Activated T-helper 1 cell treated with Interleukin-2 at 50 U/mL for 16 hours (primary cell): Measurements from ENCODE around the gene ZNF574.
A peak's percentile ranks its signal among the peaks of the same experiment; 100 is the strongest.
"Not testable (repeated sequence)": the region's sequence is repeated elsewhere in the genome, so short reads cannot be mapped to it uniquely, and the experiment has no call there.

Experiments
- DNase-seq: peaks from one replicate; pipeline ENCODE4 v3.0.0-alpha.2; 2020; ENCODE audit warnings: low read depth

ZNF574 gene

GRCh38 chr19:42075616-42076379 lies at the start of gene ZNF574:
ZNF574 (plus strand) TSS chr19:42076166; CDS start chr19:42078607, 2,441 bp downstream.
- DNase-seq, result peak; percentile 94

- DNase-seq, result no peak
Measured at GRCh38 chr19:42028304-42029216, 47.4 kb upstream of the ZNF574 start.

GRCh38 chr19:42030645-42031440 lies 45.1 kb upstream of the ZNF574 start:
- no peak for DNase-seq

- no peak for DNase-seq
Measured at GRCh38 chr19:42032431-42032830, 43.5 kb upstream of the ZNF574 start.

GRCh38 chr19:42033413-42033812 lies 42.6 kb upstream of the ZNF574 start:
- no peak for DNase-seq

GRCh38 chr19:42034640-42035391 lies 41.1 kb upstream of the ZNF574 start:
- peak; percentile 23 for DNase-seq

GRCh38 chr19:42037649-42038048 lies 38.3 kb upstream of the ZNF574 start:
- DNase-seq, result no peak

GRCh38 chr19:42038666-42039065 lies 37.3 kb upstream of the ZNF574 start:
- no peak for DNase-seq

- no peak for DNase-seq
Measured at GRCh38 chr19:42040031-42040430, 35.9 kb upstream of the ZNF574 start.

GRCh38 chr19:42040491-42040890 lies 35.5 kb upstream of the ZNF574 start:
- DNase-seq, result not testable (repeated sequence)

- no peak for DNase-seq
Measured at GRCh38 chr19:42042455-42043170, 33.4 kb upstream of the ZNF574 start.

GRCh38 chr19:42045575-42045974 lies 30.4 kb upstream of the ZNF574 start:
- no peak for DNase-seq

GRCh38 chr19:42048992-42049391 lies 27.0 kb upstream of the ZNF574 start:
- DNase-seq, result no peak

- no peak for DNase-seq
Measured at GRCh38 chr19:42051166-42052115, 24.5 kb upstream of the ZNF574 start.

- no peak for DNase-seq
Measured at GRCh38 chr19:42052241-42052863, 23.6 kb upstream of the ZNF574 start.

GRCh38 chr19:42053037-42053935 lies 22.7 kb upstream of the ZNF574 start:
- DNase-seq, result no peak

GRCh38 chr19:42054205-42054604 lies 21.8 kb upstream of the ZNF574 start:
- no peak for DNase-seq

GRCh38 chr19:42057846-42058245 lies 18.1 kb upstream of the ZNF574 start:
- no peak for DNase-seq
